ENCODE measurements around the gene HOXC9.
A peak's percentile ranks its signal among the peaks of the same experiment; 100 is the strongest.

Gene HOXC9

DNA sequence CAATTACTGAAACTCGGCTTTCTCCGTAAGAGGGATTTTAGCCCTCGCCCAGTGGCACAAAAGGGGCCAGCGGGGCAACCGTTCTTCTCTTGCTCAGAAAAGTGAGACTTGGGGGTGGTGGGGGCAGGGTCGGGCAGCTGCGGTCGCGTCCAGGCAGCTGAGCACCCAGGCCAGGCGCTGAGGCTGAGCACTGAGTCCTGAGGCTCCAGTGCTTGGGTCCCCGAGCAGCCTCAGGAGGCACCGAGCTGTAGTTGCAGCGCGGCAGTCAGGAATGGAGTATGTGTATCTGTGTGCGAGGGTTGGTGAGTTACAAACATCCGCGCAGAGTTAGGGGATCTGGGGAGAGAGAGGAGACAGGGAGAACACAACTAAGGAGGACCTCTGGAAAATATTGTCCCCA, 24.2 kb downstream of the HOXC9 start:
- H3K4me3 ChIP-seq (ENCODE audit: low read length): peak overlapping the region; percentile 98
- TF ChIP-seq, protein P1, sequence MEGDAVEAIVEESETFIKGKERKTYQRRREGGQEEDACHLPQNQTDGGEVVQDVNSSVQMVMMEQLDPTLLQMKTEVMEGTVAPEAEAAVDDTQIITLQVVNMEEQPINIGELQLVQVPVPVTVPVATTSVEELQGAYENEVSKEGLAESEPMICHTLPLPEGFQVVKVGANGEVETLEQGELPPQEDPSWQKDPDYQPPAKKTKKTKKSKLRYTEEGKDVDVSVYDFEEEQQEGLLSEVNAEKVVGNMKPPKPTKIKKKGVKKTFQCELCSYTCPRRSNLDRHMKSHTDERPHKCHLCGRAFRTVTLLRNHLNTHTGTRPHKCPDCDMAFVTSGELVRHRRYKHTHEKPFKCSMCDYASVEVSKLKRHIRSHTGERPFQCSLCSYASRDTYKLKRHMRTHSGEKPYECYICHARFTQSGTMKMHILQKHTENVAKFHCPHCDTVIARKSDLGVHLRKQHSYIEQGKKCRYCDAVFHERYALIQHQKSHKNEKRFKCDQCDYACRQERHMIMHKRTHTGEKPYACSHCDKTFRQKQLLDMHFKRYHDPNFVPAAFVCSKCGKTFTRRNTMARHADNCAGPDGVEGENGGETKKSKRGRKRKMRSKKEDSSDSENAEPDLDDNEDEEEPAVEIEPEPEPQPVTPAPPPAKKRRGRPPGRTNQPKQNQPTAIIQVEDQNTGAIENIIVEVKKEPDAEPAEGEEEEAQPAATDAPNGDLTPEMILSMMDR (conservative IDR thresholded peaks at IDR 0.05; ENCODE audit: low read length): no peak
- DNase-seq (ENCODE audit: low read depth): no peak

DNA sequence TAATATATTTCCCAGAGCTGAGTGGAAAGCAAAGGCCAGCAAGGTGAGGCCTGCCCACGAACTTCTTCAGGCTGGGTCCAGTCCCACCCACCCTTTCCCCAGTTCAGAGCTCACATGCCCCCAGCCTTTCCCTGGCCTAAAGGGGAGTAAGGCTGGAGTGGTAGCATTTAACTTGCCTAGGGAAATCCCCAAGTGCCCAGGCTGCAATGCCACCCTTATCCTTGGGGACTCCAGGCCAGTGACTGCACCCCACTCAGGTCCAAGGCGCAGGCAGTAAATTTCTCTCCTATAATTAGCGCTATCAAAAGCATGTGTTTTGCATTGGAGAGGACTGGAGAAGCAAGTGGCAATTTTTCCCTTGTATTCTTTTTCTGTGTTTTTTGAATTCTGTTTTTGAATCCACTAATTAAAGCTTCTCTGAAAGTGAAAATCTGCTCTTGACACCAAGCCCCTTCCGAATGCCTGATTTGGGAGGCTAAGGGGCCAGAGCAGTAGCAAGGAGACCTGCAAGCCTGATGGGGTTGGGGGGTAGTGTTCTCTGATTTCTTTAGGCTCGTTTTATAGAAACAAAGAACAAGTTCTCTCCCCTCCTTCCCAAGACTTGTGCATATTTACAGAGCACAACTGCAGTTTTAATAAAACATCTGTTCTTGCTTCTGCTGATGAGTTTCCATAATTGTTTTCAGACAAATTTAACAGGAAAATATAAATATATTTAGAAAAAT, 24.8 kb downstream of the HOXC9 start:
- no peak for DNase-seq (ENCODE audit: low read depth)
- H3K4me3 ChIP-seq (ENCODE audit: low read length): peak overlapping the region; percentile 98

DNA sequence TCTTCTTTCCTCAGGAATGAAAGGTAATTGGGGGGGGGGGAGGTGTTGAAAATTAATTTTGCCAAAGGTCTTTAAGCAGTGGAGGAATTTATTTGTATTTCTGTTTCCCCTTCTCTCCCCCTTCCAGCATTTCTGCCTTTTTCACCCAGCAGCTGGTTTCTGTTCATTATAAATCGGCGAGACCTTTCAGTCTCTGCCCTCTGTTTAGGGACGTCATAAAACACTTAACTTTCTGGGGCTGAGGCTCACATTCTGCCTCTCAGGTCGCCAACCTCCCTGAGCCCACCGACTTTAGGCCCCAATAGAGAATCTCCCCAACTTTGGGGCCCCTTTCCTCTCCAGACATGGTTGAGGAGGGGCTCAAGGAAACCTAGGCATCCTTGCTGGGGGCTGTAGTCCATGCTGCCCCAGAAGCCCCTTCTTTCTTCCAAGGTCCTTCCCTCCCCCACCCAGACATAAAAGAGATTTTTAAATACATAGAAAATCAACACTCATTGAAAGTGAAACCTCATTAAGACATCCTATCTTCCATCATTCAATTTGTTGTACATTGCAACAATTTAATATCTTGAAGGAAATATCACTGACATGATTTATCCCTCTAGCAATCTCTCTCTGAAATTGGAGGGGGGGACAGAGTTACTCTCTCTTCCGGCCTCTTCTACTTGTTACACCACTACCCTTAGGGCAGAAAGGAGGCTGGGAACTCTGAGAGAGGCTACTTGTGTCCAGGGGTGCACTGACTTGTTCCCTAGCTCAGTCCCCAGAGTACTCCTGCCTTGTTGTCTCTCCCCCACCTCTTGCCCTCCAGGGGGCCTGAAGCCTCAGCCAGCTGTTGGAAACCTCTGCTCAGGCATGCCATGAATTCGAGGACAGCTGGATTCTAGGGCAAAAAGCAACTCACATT, 25.8 kb downstream of the HOXC9 start:
- peak; percentile 56 for DNase-seq (ENCODE audit: low read depth)
- TF ChIP-seq, protein P1 (conservative IDR thresholded peaks at IDR 0.05; ENCODE audit: low read length): peak; percentile 18
- H3K4me3 ChIP-seq (ENCODE audit: low read length): peak overlapping the region; percentile 98

More for the DNA sequence above, 24.8 kb downstream of the HOXC9 start:
- TF ChIP-seq, protein P1 (conservative IDR thresholded peaks at IDR 0.05; ENCODE audit: low read length): no peak

DNA sequence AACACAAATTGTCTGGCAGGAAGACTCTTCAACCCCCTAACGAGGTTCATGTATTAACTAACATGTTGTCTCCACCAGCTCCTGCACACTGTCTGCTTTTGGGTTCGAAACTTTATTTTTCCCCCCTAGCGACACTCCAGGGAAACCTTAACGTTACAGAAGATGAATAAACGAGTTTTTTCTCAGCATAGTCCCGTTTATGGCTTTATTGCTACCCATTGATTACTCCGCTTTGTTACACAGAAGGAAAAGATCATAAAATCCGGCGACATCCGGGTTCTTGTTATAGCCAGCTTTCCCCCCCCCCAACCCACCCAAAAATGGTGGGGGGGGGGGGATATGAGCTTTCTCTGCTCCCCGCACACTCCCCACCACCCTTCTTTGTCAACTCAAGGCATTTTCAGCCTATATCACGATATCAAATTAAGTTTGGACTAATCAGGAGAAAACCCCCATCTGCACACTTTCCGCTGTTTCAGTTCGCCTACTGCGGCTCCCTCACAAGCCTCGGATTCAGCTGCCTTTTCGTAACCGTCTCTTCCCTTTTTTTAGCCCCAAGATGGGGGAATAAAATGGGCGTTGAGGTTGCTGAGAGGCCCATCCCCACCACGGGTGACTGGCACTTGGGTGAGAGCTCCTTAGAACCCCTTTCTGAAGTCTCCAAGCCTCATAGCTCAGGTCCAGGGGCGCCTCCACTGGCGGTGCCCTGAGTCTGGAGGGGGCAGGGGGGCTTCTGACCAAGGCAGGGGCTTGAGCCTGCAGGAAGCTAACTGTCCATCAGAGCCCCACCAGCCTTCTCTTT, 26.9 kb downstream of the HOXC9 start:
- TF ChIP-seq, protein P1 (conservative IDR thresholded peaks at IDR 0.05; ENCODE audit: low read length): no peak
- DNase-seq (ENCODE audit: low read depth): no peak
- peak overlapping the region; percentile 98 for H3K4me3 ChIP-seq (ENCODE audit: low read length)

DNA sequence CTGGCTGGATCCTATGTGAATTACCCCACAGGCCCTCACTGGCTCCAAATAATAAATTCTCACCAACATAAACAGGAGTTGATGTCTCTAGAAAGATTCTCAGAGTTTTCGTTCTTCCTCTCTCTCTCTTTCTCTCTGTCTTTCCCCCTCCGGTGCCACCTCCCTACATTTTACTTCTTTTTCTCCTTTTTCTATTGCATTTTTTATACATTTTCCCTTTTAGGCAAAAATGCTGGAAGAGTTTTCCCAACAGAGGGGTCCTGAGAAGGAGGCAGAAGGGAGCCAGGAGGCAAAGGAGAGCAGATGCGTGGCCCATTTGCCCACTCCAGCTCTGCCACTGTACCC, 27.5 kb downstream of the HOXC9 start:
- TF ChIP-seq, protein P1 (conservative IDR thresholded peaks at IDR 0.05; ENCODE audit: low read length): no peak
- no peak for DNase-seq (ENCODE audit: low read depth)
- H3K4me3 ChIP-seq (ENCODE audit: low read length): peak overlapping the region; percentile 98

DNA sequence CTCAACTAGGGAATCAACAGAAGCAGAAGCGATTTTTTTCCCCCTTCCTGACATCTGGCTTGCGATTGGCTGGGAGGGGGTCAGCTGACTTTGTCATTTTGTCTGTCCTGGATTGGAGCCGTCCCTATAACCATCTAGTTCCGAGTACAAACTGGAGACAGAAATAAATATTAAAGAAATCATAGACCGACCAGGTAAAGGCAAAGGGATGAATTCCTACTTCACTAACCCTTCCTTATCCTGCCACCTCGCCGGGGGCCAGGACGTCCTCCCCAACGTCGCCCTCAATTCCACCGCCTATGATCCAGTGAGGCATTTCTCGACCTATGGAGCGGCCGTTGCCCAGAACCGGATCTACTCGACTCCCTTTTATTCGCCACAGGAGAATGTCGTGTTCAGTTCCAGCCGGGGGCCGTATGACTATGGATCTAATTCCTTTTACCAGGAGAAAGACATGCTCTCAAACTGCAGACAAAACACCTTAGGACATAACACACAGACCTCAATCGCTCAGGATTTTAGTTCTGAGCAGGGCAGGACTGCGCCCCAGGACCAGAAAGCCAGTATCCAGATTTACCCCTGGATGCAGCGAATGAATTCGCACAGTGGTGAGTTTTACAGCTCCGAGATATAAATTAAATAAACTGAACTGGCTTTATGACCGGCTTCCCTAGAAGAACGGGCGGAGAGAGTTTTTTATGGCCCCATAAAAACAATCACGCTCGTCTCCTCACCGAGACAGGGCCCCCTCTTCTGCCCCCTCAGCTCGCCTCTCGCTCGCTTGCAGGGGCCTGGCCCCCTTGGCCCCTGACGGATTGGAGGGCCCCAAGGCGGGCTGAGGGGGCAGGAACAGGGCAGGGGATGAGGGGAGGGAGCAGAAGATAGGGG, 28.6 kb downstream of the HOXC9 start, which contains the start of gene HOXC6:
Gene HOXC6 (plus strand): TSS at position 127 of the 888 bp plus-strand sequence. CDS start 82 bp downstream, at position 209.
- TF ChIP-seq, protein P1 (conservative IDR thresholded peaks at IDR 0.05; ENCODE audit: low read length): no peak
- DNase-seq (ENCODE audit: low read depth): peak; percentile 78
- peak within 1 kb of the TSS; percentile 98 for H3K4me3 ChIP-seq (ENCODE audit: low read length)

All from AG10803 (cell line).